Chondrocyte (in vitro differentiated cells): ENCODE data around the gene CARD16. TPM values are rescaled to one million over a fixed set of nuclear protein-coding genes. Genes with fewer than 3 reads are reported as not detected.
"Not testable (repeated sequence)": the region's sequence is repeated elsewhere in the genome, so short reads cannot be mapped to it uniquely, and the experiment has no call there.

ENCODE experiments used
- DNase-seq: peaks from one replicate; pipeline ENCODE4 v3.0.0; 2021; ENCODE audit warnings: mixed read lengths, low spot score
- H3K27ac Mint-ChIP-seq: one replicate; pipeline ENCODE4 v1.8.0; 2021; ENCODE audit warnings: mild to moderate bottlenecking, moderate library complexity, mixed read lengths; ENCODE audit not compliant: unreplicated experiment
- H3K27me3 Mint-ChIP-seq: 2 replicates; pipeline ENCODE4 v1.8.0; 2021; ENCODE audit warnings: low read depth, mixed read lengths
- H3K36me3 Mint-ChIP-seq: 2 replicates; pipeline ENCODE4 v1.8.0; 2021; ENCODE audit warnings: low read depth, mixed read lengths
- H3K4me1 Mint-ChIP-seq: 2 replicates; pipeline ENCODE4 v1.8.0; 2021; ENCODE audit warnings: low read depth, mild to moderate bottlenecking, mixed read lengths
- H3K4me3 Mint-ChIP-seq: one replicate; pipeline ENCODE4 v1.8.0; 2021; ENCODE audit warnings: mild to moderate bottlenecking, moderate library complexity, mixed read lengths; ENCODE audit not compliant: unreplicated experiment
- H3K9me3 Mint-ChIP-seq: 2 replicates; pipeline ENCODE4 v1.8.0; 2021; ENCODE audit warnings: low read depth, mixed read lengths
- CTCF ChIP-seq: fragments of 200-600 bp; sonication (generic); IDR thresholded peaks from 2 replicates; pipeline ENCODE4 v1.5.0; 2021; ENCODE audit warnings: antibody characterized with exemption, mild to moderate bottlenecking, moderate library complexity
- long read RNA-seq: library from polyadenylated mRNA; stranded (forward); transcript quantifications from one replicate; pipeline ENCODE4 v2.0.0, GENCODE V29; 2021
- total RNA-seq: library from RNA; stranded (reverse); gene quantifications from 3 replicates; pipeline ENCODE4 v1.2.1, GENCODE V29; 2021

CARD16 gene
- 2.0 TPM in 1 of 3 replicates, not detected in the others for total RNA-seq
- long read RNA-seq: 0 reads

GRCh38 chr11:105044557-105045524 lies at the start of gene CARD16:
Gene CARD16 (minus strand): TSS chr11:105045335. CDS start chr11:105045297, 38 bp downstream.
- not testable (repeated sequence) for H3K27me3 Mint-ChIP-seq, DNase-seq, H3K4me3 Mint-ChIP-seq, H3K9me3 Mint-ChIP-seq, H3K36me3 Mint-ChIP-seq, H3K27ac Mint-ChIP-seq
- peaks cover 27% of the 10 kb centered on the region for H3K4me1 Mint-ChIP-seq

GRCh38 chr11:105092256-105093239 lies 47.4 kb upstream of the CARD16 start:
- DNase-seq: no peak
- H3K4me1 Mint-ChIP-seq: no peaks in the 10 kb centered on the region
- no peaks in the 10 kb centered on the region for H3K9me3 Mint-ChIP-seq
- no peak for TF ChIP-seq CTCF
- no peak overlapping the region for H3K27ac Mint-ChIP-seq
- no peaks in the 10 kb centered on the region for H3K36me3 Mint-ChIP-seq
- no peak overlapping the region for H3K4me3 Mint-ChIP-seq
- peaks cover 17% of the 10 kb centered on the region for H3K27me3 Mint-ChIP-seq

- H3K36me3 Mint-ChIP-seq: no peaks in the 10 kb centered on the region
- H3K4me3 Mint-ChIP-seq: no peak overlapping the region
- H3K9me3 Mint-ChIP-seq: peaks cover 8% of the 10 kb centered on the region
- H3K27ac Mint-ChIP-seq: no peak overlapping the region
- DNase-seq: no peak
- H3K4me1 Mint-ChIP-seq: no peaks in the 10 kb centered on the region
- no peak for TF ChIP-seq CTCF
- H3K27me3 Mint-ChIP-seq: peaks cover 22% of the 10 kb centered on the region
Measured at GRCh38 chr11:105081412-105082150, 36.4 kb upstream of the CARD16 start.

GRCh38 chr11:105080171-105080906 lies 35.2 kb upstream of the CARD16 start:
- H3K36me3 Mint-ChIP-seq, H3K4me1 Mint-ChIP-seq, H3K4me3 Mint-ChIP-seq, DNase-seq, H3K27ac Mint-ChIP-seq, H3K9me3 Mint-ChIP-seq: not testable (repeated sequence)
- peaks cover 16% of the 10 kb centered on the region for H3K27me3 Mint-ChIP-seq

GRCh38 chr11:105078283-105078682 lies 33.1 kb upstream of the CARD16 start:
- TF ChIP-seq CTCF: no peak
- H3K4me3 Mint-ChIP-seq: no peak overlapping the region
- no peak for DNase-seq
- peaks cover 16% of the 10 kb centered on the region for H3K27me3 Mint-ChIP-seq
- peaks cover 4% of the 10 kb centered on the region for H3K9me3 Mint-ChIP-seq
- H3K4me1 Mint-ChIP-seq: no peaks in the 10 kb centered on the region
- no peak overlapping the region for H3K27ac Mint-ChIP-seq
- no peaks in the 10 kb centered on the region for H3K36me3 Mint-ChIP-seq

GRCh38 chr11:105077141-105077790 lies 32.1 kb upstream of the CARD16 start:
- peaks cover 12% of the 10 kb centered on the region for H3K27me3 Mint-ChIP-seq
- not testable (repeated sequence) for H3K9me3 Mint-ChIP-seq, DNase-seq, H3K4me1 Mint-ChIP-seq, H3K36me3 Mint-ChIP-seq, H3K27ac Mint-ChIP-seq, H3K4me3 Mint-ChIP-seq
